GM23338 (cell line): ENCODE results near the gene IQGAP2. TPM values are rescaled to one million over a fixed set of nuclear protein-coding genes. Genes with fewer than 3 reads are reported as not detected.

Source experiments
- ATAC-seq: fragments of 200-7000 bp; cut with Tn5 transposase; 3 replicates; pipeline ENCODE4 v1.9.1; 2020
- DNase-seq: peaks from one replicate; pipeline ENCODE4 v3.0.0-alpha.2; 2015; ENCODE audit warnings: low spot score
- H2AFZ ChIP-seq: fragments of 200-600 bp; sonication (generic); 2 replicates; pipeline ENCODE4 v1.8.0; 2016; ENCODE audit warnings: antibody characterized with exemption, mild to moderate bottlenecking, moderate library complexity
- H3F3A ChIP-seq: fragments of 200-600 bp; sonication (generic); replicated peaks from 2 replicates; pipeline ENCODE4 v1.8.0; 2017; ENCODE audit warnings: antibody characterized with exemption, mixed run types, low read depth
- H3K27ac ChIP-seq: fragments of 200-600 bp; sonication (generic); 2 replicates; pipeline ENCODE4 v1.6.1; 2016; ENCODE audit warnings: low read depth
- H3K27me3 ChIP-seq: fragments of 200-600 bp; sonication (generic); 2 replicates; pipeline ENCODE4 v1.8.0; 2016; ENCODE audit warnings: mild to moderate bottlenecking, mixed run types, moderate library complexity; ENCODE audit not compliant: insufficient read depth
- H3K36me3 ChIP-seq: fragments of 200-600 bp; sonication (generic); 2 replicates; pipeline ENCODE4 v1.8.0; 2016; ENCODE audit warnings: mild to moderate bottlenecking; ENCODE audit not compliant: insufficient read depth
- H3K4me1 ChIP-seq: fragments of 200-600 bp; sonication (generic); 2 replicates; pipeline ENCODE4 v1.8.0; 2016; ENCODE audit warnings: mild to moderate bottlenecking, moderate library complexity; ENCODE audit not compliant: insufficient read depth
- H3K4me2 ChIP-seq: fragments of 200-600 bp; sonication (generic); 2 replicates; pipeline ENCODE4 v1.7.1; 2017; ENCODE audit warnings: mixed run types
- H3K4me3 ChIP-seq: fragments of 200-600 bp; sonication (generic); 2 replicates; pipeline ENCODE4 v1.6.1; 2016; ENCODE audit warnings: mixed run types
- H3K79me2 ChIP-seq: fragments of 200-600 bp; sonication (generic); replicated peaks from 2 replicates; pipeline ENCODE4 v1.8.0; 2017; ENCODE audit warnings: mild to moderate bottlenecking; ENCODE audit not compliant: insufficient read depth
- H3K9me2 ChIP-seq: fragments of 200-600 bp; sonication (generic); 2 replicates; pipeline ENCODE4 v1.8.0; 2017; ENCODE audit not compliant: insufficient read depth
- H4K20me1 ChIP-seq: fragments of 200-600 bp; sonication (generic); replicated peaks from 2 replicates; pipeline ENCODE4 v1.8.0; 2017; ENCODE audit warnings: mild to moderate bottlenecking; ENCODE audit not compliant: insufficient read depth
- H3K27ac Mint-ChIP-seq: 2 replicates; pipeline ENCODE4 v1.8.0; 2020; ENCODE audit warnings: inconsistent platforms, mild to moderate bottlenecking, moderate library complexity, mixed read lengths
- H3K27me3 Mint-ChIP-seq: 3 replicates; pipeline ENCODE4 v1.8.0; 2022; ENCODE audit warnings: low read depth, mild to moderate bottlenecking, moderate library complexity, mixed read lengths, inconsistent platforms; ENCODE audit not compliant: insufficient read depth, poor library complexity
- H3K36me3 Mint-ChIP-seq: 3 replicates; pipeline ENCODE4 v1.8.0; 2021; ENCODE audit warnings: low read depth, mild to moderate bottlenecking, inconsistent platforms, moderate library complexity, mixed read lengths
- H3K4me1 Mint-ChIP-seq: 3 replicates; pipeline ENCODE4 v1.8.0; 2020; ENCODE audit warnings: mild to moderate bottlenecking, inconsistent platforms, mixed read lengths
- H3K4me3 Mint-ChIP-seq: 3 replicates; pipeline ENCODE4 v1.8.0; 2021; ENCODE audit warnings: moderate library complexity, mild to moderate bottlenecking, inconsistent platforms, mixed read lengths
- H3K9me3 Mint-ChIP-seq: 3 replicates; pipeline ENCODE4 v1.8.0; 2020; ENCODE audit warnings: moderate library complexity, mild to moderate bottlenecking, inconsistent platforms, mixed read lengths
- CREB1 ChIP-seq: fragments of 250-450 bp; sonication (Bioruptor Pico); IDR thresholded peaks from 2 replicates; pipeline ENCODE4 v1.5.0; 2020; ENCODE audit warnings: low read depth, mild to moderate bottlenecking, moderate library complexity
- CTCF ChIP-seq, 2 experiments: fragments of 200-600 bp in 1 of 2; sonication (generic) in 1 of 2; conservative IDR thresholded peaks; 2 replicates each; pipeline versions ENCODE4 v1.5.1 to v1.6.1; 2016 to 2017; ENCODE audit warnings: antibody characterized with exemption in 2 of 2, low read depth in 2 of 2, mild to moderate bottlenecking in 2 of 2, moderate library complexity in 1 of 2
- ETS1 ChIP-seq: IDR thresholded peaks from 2 replicates; pipeline ENCODE4 v1.6.1; 2016; ENCODE audit warnings: antibody characterized with exemption
- EZH2 ChIP-seq: fragments of 200-600 bp; sonication (generic); IDR thresholded peaks from one replicate; pipeline ENCODE4 v1.8.0; 2017; ENCODE audit warnings: antibody characterized with exemption, mild to moderate bottlenecking, low read depth; ENCODE audit not compliant: unreplicated experiment
- EZH2phosphoT487 ChIP-seq: fragments of 200-600 bp; sonication (generic); IDR thresholded peaks from one replicate; pipeline ENCODE4 v1.8.1; 2018; ENCODE audit warnings: antibody characterized with exemption; ENCODE audit not compliant: unreplicated experiment
- JUNB ChIP-seq: IDR thresholded peaks from one replicate; pipeline ENCODE4 v1.6.1; 2016; ENCODE audit warnings: antibody characterized with exemption; ENCODE audit not compliant: unreplicated experiment
- NANOG ChIP-seq: IDR thresholded peaks from 2 replicates; pipeline ENCODE4 v1.6.1; 2016; ENCODE audit warnings: antibody characterized with exemption, borderline replicate concordance
- POLR2AphosphoS5 ChIP-seq: IDR thresholded peaks from 2 replicates; pipeline ENCODE4 v1.6.1; 2016; ENCODE audit warnings: antibody characterized with exemption, low read depth
- REST ChIP-seq: IDR thresholded peaks from one replicate; pipeline ENCODE4 v1.6.1; 2018; ENCODE audit warnings: antibody characterized with exemption; ENCODE audit not compliant: unreplicated experiment
- STAT1 ChIP-seq: IDR thresholded peaks from one replicate; pipeline ENCODE4 v1.6.1; 2016; ENCODE audit warnings: antibody characterized with exemption; ENCODE audit not compliant: unreplicated experiment
- ZNF114 ChIP-seq: fragments of 250-450 bp; sonication (Bioruptor Pico); IDR thresholded peaks from 2 replicates; pipeline ENCODE4 v1.5.0; 2020; ENCODE audit warnings: mild to moderate bottlenecking, moderate library complexity
- ZNF331 ChIP-seq: fragments of 250-450 bp; sonication (Bioruptor Pico); IDR thresholded peaks from 2 replicates; pipeline ENCODE4 v1.5.0; 2020; ENCODE audit warnings: low read depth, mild to moderate bottlenecking, moderate library complexity
- ZNF462 ChIP-seq: fragments of 250-450 bp; sonication (Bioruptor Pico); IDR thresholded peaks from 2 replicates; pipeline ENCODE4 v1.5.0; 2020; ENCODE audit warnings: mild to moderate bottlenecking, moderate library complexity
- polyA plus RNA-seq: library from polyadenylated mRNA; unstranded; fragments of >200 nt; fragmentation: Nextera tagmentation; extraction: Ambion mirVana; gene quantifications from 2 replicates; pipeline ENCODE4 v1.2.1, GENCODE V29; 2016
- total RNA-seq: library from RNA; depleted of rRNA; stranded (reverse); fragments of >200 nt; shearing (Covaris generic); gene quantifications from 2 replicates; pipeline ENCODE4 v1.2.3, GENCODE V29; 2014

Gene IQGAP2
- total and polyA plus RNA-seq, 2 experiments from 2014 or later = 60.0 to 86.5 TPM

DNA sequence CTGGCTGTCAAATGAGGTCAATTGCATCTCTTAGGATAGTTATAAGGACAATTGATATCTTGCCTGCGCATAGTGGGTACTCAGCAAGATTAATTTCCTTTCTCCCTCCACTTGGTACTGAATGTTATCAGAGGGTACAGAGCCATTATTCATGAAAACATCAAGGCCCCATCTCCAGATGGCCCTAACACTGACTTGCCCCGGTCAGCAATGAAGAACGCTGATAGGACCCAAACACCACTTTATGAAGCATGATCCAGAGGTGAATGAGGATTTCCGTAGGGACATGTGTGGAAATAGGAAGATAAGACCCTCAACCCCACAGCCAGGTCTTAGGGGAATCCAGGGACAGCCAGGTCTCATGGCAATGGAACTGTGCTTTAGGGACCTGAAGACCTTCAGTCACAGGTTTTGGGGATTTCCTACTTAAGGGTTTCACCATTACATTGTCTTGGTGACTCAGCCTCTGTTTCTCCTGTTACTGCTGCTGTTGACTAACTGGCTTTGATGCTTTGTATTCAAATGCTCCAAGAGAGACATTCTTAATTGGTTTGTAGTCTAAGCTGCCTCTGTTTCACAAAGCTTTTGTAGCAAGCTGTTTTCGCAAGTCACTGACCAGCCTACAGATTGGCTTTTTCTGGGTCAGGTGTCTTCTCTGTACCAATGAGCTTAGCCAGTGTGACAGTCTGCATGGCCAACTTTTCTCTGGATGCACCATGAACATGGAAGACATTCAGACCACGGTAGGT, 35.3 kb upstream of the IQGAP2 start:
- Mint-ChIP-seq H3K4me1 (peaks cover 11% of the 10 kb centered on the region), H3K27ac (no peak overlapping the region), H3K36me3 (no peaks in the 10 kb centered on the region), H3K4me3 (no peak overlapping the region), H3K9me3 (no peaks in the 10 kb centered on the region), H3K27me3 (peaks cover 4% of the 10 kb centered on the region)
- H2AFZ ChIP-seq = no peak overlapping the region
- DNase-seq = no peak
- H4K20me1 ChIP-seq = no peaks in the 10 kb centered on the region
- no peak overlapping the region for H3K27ac ChIP-seq
- H3K36me3 ChIP-seq = no peaks in the 10 kb centered on the region
- no peak overlapping the region for H3K4me3 ChIP-seq
- no peak overlapping the region for H3K4me2 ChIP-seq
- H3K4me1 ChIP-seq = no peaks in the 10 kb centered on the region; the same call in 1 of the 2 replicates
- H3F3A ChIP-seq = no peaks in the 10 kb centered on the region
- ATAC-seq = no peak
- H3K79me2 ChIP-seq = no peaks in the 10 kb centered on the region
- H3K27me3 ChIP-seq = no peaks in the 10 kb centered on the region
- no peak for TF ChIP-seq ZNF114
- TF ChIP-seq ZNF462 = no peak
- no peak for TF ChIP-seq ZNF331 (CRISPR knock-in tag)
- no peak for TF ChIP-seq REST
- TF ChIP-seq STAT1 = no peak
- TF ChIP-seq ETS1 = no peak
- no peak for TF ChIP-seq NANOG
- TF ChIP-seq CREB1 = no peak
- no peak for TF ChIP-seq EZH2phosphoT487
- no peak for TF ChIP-seq JUNB
- no peak for TF ChIP-seq EZH2
- TF ChIP-seq CTCF (conservative IDR thresholded peaks at IDR 0.05; ENCODE audit: low read depth in 2 of 2) = no peak
- no peak for TF ChIP-seq POLR2AphosphoS5
- H3K9me2 ChIP-seq = peaks cover 11% of the 10 kb centered on the region; the same call in 1 of the 2 replicates
